H9 (cell line): Measurements from ENCODE around the gene C3orf20. TPM values are rescaled to one million over a fixed set of nuclear protein-coding genes. Genes with fewer than 3 reads are reported as not detected.

Experiments used
- DNase-seq: peaks from one replicate; pipeline ENCODE4 v3.0.0-alpha.2; 2017
- H2AFZ ChIP-seq: one replicate; pipeline ENCODE4 v1.6.1; 2013; ENCODE audit warnings: mild to moderate bottlenecking, low read length, control low read depth, moderate library complexity
- H2AK5ac ChIP-seq: 2 replicates; pipeline ENCODE4 v1.6.1; 2013; ENCODE audit warnings: low read length, control low read depth, mixed read lengths; ENCODE audit not compliant: insufficient read length
- H2BK120ac ChIP-seq: one replicate; pipeline ENCODE4 v1.6.1; 2013; ENCODE audit warnings: low read depth, mild to moderate bottlenecking, low read length, control low read depth, inconsistent platforms; ENCODE audit not compliant: poor library complexity, severe bottlenecking
- H2BK12ac ChIP-seq: 2 replicates; pipeline ENCODE4 v1.6.1; 2013; ENCODE audit warnings: low read length, control low read depth, mixed read lengths, low read depth; ENCODE audit not compliant: insufficient read length
- H2BK15ac ChIP-seq: 2 replicates; pipeline ENCODE4 v1.6.1; 2013; ENCODE audit warnings: low read depth, low read length, control low read depth
- H2BK20ac ChIP-seq: one replicate; pipeline ENCODE4 v1.6.1; 2013; ENCODE audit warnings: low read depth, mild to moderate bottlenecking, low read length, control low read depth, inconsistent platforms; ENCODE audit not compliant: poor library complexity, severe bottlenecking
- H2BK5ac ChIP-seq: 2 replicates; pipeline ENCODE4 v1.6.1; 2013; ENCODE audit warnings: low read length, control low read depth, mixed read lengths; ENCODE audit not compliant: insufficient read length
- H3K14ac ChIP-seq: 2 replicates; pipeline ENCODE4 v1.6.1; 2013; ENCODE audit warnings: low read length, control low read depth; ENCODE audit not compliant: insufficient read depth
- H3K18ac ChIP-seq: 2 replicates; pipeline ENCODE4 v1.6.1; 2013; ENCODE audit warnings: low read depth, mild to moderate bottlenecking, mixed read lengths, low read length, control low read depth; ENCODE audit not compliant: insufficient read length
- H3K23ac ChIP-seq: 2 replicates; pipeline ENCODE4 v1.6.1; 2013; ENCODE audit warnings: low read length, control low read depth, mixed read lengths, low read depth; ENCODE audit not compliant: insufficient read length
- H3K23me2 ChIP-seq: 2 replicates; pipeline ENCODE4 v1.6.1; 2013; ENCODE audit warnings: low read depth, mild to moderate bottlenecking, mixed read lengths, low read length, control low read depth; ENCODE audit not compliant: insufficient read length, poor library complexity, severe bottlenecking
- H3K27ac ChIP-seq: 2 replicates; pipeline ENCODE4 v1.5.1; 2013; ENCODE audit warnings: low read length, control low read depth, mixed read lengths, low read depth; ENCODE audit not compliant: insufficient read length
- H3K27me3 ChIP-seq: 2 replicates; pipeline ENCODE4 v1.6.1; 2013; ENCODE audit warnings: low read length, control low read depth, inconsistent platforms; ENCODE audit not compliant: insufficient read depth
- H3K4ac ChIP-seq: 2 replicates; pipeline ENCODE4 v1.6.1; 2013; ENCODE audit warnings: low read depth, mild to moderate bottlenecking, control low read depth, inconsistent platforms, low read length, moderate library complexity
- H3K4me1 ChIP-seq: 2 replicates; pipeline ENCODE4 v1.6.1; 2013; ENCODE audit warnings: low read length, control low read depth, inconsistent platforms; ENCODE audit not compliant: insufficient read depth
- H3K4me2 ChIP-seq: 2 replicates; pipeline ENCODE4 v1.6.1; 2013; ENCODE audit warnings: low read length, control low read depth, mixed read lengths; ENCODE audit not compliant: insufficient read length, insufficient read depth
- H3K56ac ChIP-seq: 2 replicates; pipeline ENCODE4 v1.6.1; 2013; ENCODE audit warnings: low read depth, mild to moderate bottlenecking, mixed read lengths, low read length, control low read depth; ENCODE audit not compliant: insufficient read length
- H3K79me1 ChIP-seq: 2 replicates; pipeline ENCODE4 v1.6.1; 2013; ENCODE audit warnings: low read depth, mild to moderate bottlenecking, moderate library complexity, low read length, control low read depth, inconsistent platforms; ENCODE audit not compliant: insufficient read depth, poor library complexity, severe bottlenecking
- H3K79me2 ChIP-seq: 2 replicates; pipeline ENCODE4 v1.6.1; 2013; ENCODE audit warnings: low read length, control low read depth, inconsistent platforms; ENCODE audit not compliant: insufficient read depth
- H3K9ac ChIP-seq: 2 replicates; pipeline ENCODE4 v1.6.1; 2013; ENCODE audit warnings: low read length, control low read depth, mixed read lengths; ENCODE audit not compliant: insufficient read length; ENCODE audit errors: extremely low read depth
- H3K9me3 ChIP-seq: one replicate; pipeline ENCODE4 v1.6.1; 2013; ENCODE audit warnings: low read depth, low read length, inconsistent platforms; ENCODE audit not compliant: control insufficient read depth
- H3T11ph ChIP-seq: one replicate; pipeline ENCODE4 v1.6.1; 2013; ENCODE audit warnings: mild to moderate bottlenecking, low read length, control low read depth, inconsistent platforms
- H4K20me1 ChIP-seq: one replicate; pipeline ENCODE4 v1.6.1; 2013; ENCODE audit not compliant: control insufficient read depth, insufficient read length, insufficient read depth
- H4K5ac ChIP-seq: 2 replicates; pipeline ENCODE4 v1.6.1; 2013; ENCODE audit warnings: low read depth, mild to moderate bottlenecking, mixed read lengths, low read length, control low read depth; ENCODE audit not compliant: insufficient read length
- H4K8ac ChIP-seq: replicated peaks from 2 replicates; pipeline ENCODE4 v1.6.1; 2013; ENCODE audit warnings: low read length, control low read depth, mixed read lengths, low read depth; ENCODE audit not compliant: insufficient read length
- H4K91ac ChIP-seq: 2 replicates; pipeline ENCODE4 v1.6.1; 2013; ENCODE audit warnings: low read depth, mild to moderate bottlenecking, moderate library complexity, mixed read lengths, low read length, control low read depth; ENCODE audit not compliant: insufficient read length
- H3K27ac Mint-ChIP-seq, 3 experiments: 2 replicates in 2 of 3; 3 replicates in 1 of 3; pipeline ENCODE4 v1.8.0; 2020 to 2021; ENCODE audit warnings: mixed read lengths in 3 of 3, mild to moderate bottlenecking in 1 of 3, moderate library complexity in 1 of 3
- H3K27me3 Mint-ChIP-seq: 2 replicates; pipeline ENCODE4 v1.8.0; 2021; ENCODE audit warnings: low read depth, mild to moderate bottlenecking, moderate library complexity, mixed read lengths
- H3K36me3 Mint-ChIP-seq, 3 experiments: 2 replicates in 2 of 3; 3 replicates in 1 of 3; pipeline ENCODE4 v1.8.0; 2020 to 2021; ENCODE audit warnings: low read depth in 3 of 3, mixed read lengths in 3 of 3; ENCODE audit not compliant: insufficient read depth in 1 of 3
- H3K4me1 Mint-ChIP-seq, 2 experiments: 2 replicates each; pipeline ENCODE4 v1.8.0; 2020; ENCODE audit warnings: mixed read lengths in 2 of 2
- H3K4me3 Mint-ChIP-seq, 2 experiments: 2 replicates in 1 of 2; 3 replicates in 1 of 2; pipeline ENCODE4 v1.8.0; 2020 to 2021; ENCODE audit warnings: mild to moderate bottlenecking in 2 of 2, mixed read lengths in 2 of 2, moderate library complexity in 1 of 2
- H3K9me3 Mint-ChIP-seq, 2 experiments: 2 replicates in 1 of 2; 3 replicates in 1 of 2; pipeline ENCODE4 v1.8.0; 2020; ENCODE audit warnings: mild to moderate bottlenecking in 2 of 2, mixed read lengths in 2 of 2, moderate library complexity in 1 of 2
- WGBS: extraction: QIAGEN DNeasy Blood & Tissue Kit; methylation state at CpG from one replicate; pipeline ENCODE4 v1.1.7; 2013; ENCODE audit warnings: missing lambda C conversion rate, low lambda C conversion rate, mixed read lengths; ENCODE audit not compliant: insufficient read length; ENCODE audit errors: extremely low coverage; 5-methylcytosine and 5-hydroxymethylcytosine counted together
- total RNA-seq: library from RNA; stranded (reverse); gene quantifications from 2 replicates; pipeline ENCODE4 v1.2.1, GENCODE V29; 2021
- TF ChIP-seq, protein P1 (sequence below): fragments of 200-600 bp; sonication (generic); conservative IDR thresholded peaks from 3 replicates; pipeline ENCODE4 v1.8.0; 2021; ENCODE audit warnings: antibody characterized with exemption, mild to moderate bottlenecking

The C3orf20 gene
- total RNA-seq, 1 experiment from 2014 or later = not detected

GRCh38 chr3:14687360-14687759 is 12.4 kb downstream of the C3orf20 start:
- no peaks in the 10 kb centered on the region for H3K4me1 Mint-ChIP-seq
- H3K9ac ChIP-seq = no peak overlapping the region
- H3K27ac ChIP-seq = no peak overlapping the region
- peaks cover 37% of the 10 kb centered on the region for H3K27me3 Mint-ChIP-seq
- no peak for DNase-seq
- no peaks in the 10 kb centered on the region for H3K27me3 ChIP-seq
- no peak overlapping the region for H4K8ac ChIP-seq
- H2BK20ac ChIP-seq = no peak overlapping the region
- no peaks in the 10 kb centered on the region for H3K79me2 ChIP-seq
- no peak overlapping the region for H2BK5ac ChIP-seq
- no peak overlapping the region for H3T11ph ChIP-seq
- no peak overlapping the region for H2BK15ac ChIP-seq
- no peak overlapping the region for H3K14ac ChIP-seq
- no peak overlapping the region for H3K18ac ChIP-seq
- no peaks in the 10 kb centered on the region for H3K23me2 ChIP-seq
- no peak overlapping the region for H3K27ac Mint-ChIP-seq
- no peaks in the 10 kb centered on the region for H3K9me3 Mint-ChIP-seq
- H2AFZ ChIP-seq = no peak overlapping the region
- H3K4ac ChIP-seq = no peak overlapping the region
- no peaks in the 10 kb centered on the region for H3K9me3 ChIP-seq
- H3K4me3 Mint-ChIP-seq = no peak overlapping the region
- TF ChIP-seq, protein P1, sequence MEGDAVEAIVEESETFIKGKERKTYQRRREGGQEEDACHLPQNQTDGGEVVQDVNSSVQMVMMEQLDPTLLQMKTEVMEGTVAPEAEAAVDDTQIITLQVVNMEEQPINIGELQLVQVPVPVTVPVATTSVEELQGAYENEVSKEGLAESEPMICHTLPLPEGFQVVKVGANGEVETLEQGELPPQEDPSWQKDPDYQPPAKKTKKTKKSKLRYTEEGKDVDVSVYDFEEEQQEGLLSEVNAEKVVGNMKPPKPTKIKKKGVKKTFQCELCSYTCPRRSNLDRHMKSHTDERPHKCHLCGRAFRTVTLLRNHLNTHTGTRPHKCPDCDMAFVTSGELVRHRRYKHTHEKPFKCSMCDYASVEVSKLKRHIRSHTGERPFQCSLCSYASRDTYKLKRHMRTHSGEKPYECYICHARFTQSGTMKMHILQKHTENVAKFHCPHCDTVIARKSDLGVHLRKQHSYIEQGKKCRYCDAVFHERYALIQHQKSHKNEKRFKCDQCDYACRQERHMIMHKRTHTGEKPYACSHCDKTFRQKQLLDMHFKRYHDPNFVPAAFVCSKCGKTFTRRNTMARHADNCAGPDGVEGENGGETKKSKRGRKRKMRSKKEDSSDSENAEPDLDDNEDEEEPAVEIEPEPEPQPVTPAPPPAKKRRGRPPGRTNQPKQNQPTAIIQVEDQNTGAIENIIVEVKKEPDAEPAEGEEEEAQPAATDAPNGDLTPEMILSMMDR = no peak
- H4K20me1 ChIP-seq = no peaks in the 10 kb centered on the region
- no peak overlapping the region for H2BK12ac ChIP-seq
- H3K79me1 ChIP-seq = no peaks in the 10 kb centered on the region
- H2AK5ac ChIP-seq = no peak overlapping the region
- H4K91ac ChIP-seq = no peak overlapping the region
- no peak overlapping the region for H4K5ac ChIP-seq
- no peak overlapping the region for H3K23ac ChIP-seq
- H3K4me1 ChIP-seq = no peaks in the 10 kb centered on the region
- H3K56ac ChIP-seq = no peak overlapping the region
- H3K36me3 Mint-ChIP-seq = no peaks in the 10 kb centered on the region
- H2BK120ac ChIP-seq = no peak overlapping the region
- WGBS = no CpG with 5 or more reads among the region's 3 CpGs
- H3K4me2 ChIP-seq = no peak overlapping the region
